Calu3 (cell line): ENCODE data around the gene CLCN4. TPM values are rescaled to one million over a fixed set of nuclear protein-coding genes. Genes with fewer than 3 reads are reported as not detected.

Source experiments
- BruUV-seq: library from RNA; stranded (reverse); fragments of 400-500 nt; replicated peaks from 2 replicates; lab custom pipeline; 2021; lab: Mats Ljungman, UMichigan
- CTCF ChIA-PET: fragments of 300-600 bp; sonication (Branson Sonifier 250); formaldehyde crosslinking; loops from one replicate; lab custom pipeline; 2022; ENCODE audit warnings: antibody characterized with exemption; lab: Charles Lee
- DNase-seq: peaks from one replicate; pipeline ENCODE4 v3.0.0; 2022
- H3K27ac Mint-ChIP-seq: one replicate; pipeline ENCODE4 v1.8.0; 2022; ENCODE audit warnings: mixed read lengths; ENCODE audit not compliant: unreplicated experiment
- H3K27me3 Mint-ChIP-seq: one replicate; pipeline ENCODE4 v1.8.0; 2022; ENCODE audit warnings: mixed read lengths; ENCODE audit not compliant: unreplicated experiment
- H3K36me3 Mint-ChIP-seq: one replicate; pipeline ENCODE4 v1.8.0; 2022; ENCODE audit warnings: mild to moderate bottlenecking, moderate library complexity, mixed read lengths; ENCODE audit not compliant: insufficient read depth, unreplicated experiment
- H3K4me1 Mint-ChIP-seq: one replicate; pipeline ENCODE4 v1.8.0; 2022; ENCODE audit warnings: mild to moderate bottlenecking, low read depth, mixed read lengths; ENCODE audit not compliant: unreplicated experiment
- H3K4me3 Mint-ChIP-seq: one replicate; pipeline ENCODE4 v1.8.0; 2022; ENCODE audit warnings: mild to moderate bottlenecking, low read depth, moderate library complexity, mixed read lengths; ENCODE audit not compliant: unreplicated experiment
- H3K9me3 Mint-ChIP-seq: one replicate; pipeline ENCODE4 v1.8.0; 2022; ENCODE audit warnings: low read depth, mixed read lengths; ENCODE audit not compliant: unreplicated experiment
- CTCF ChIP-seq: fragments of 200-600 bp; IDR thresholded peaks from one replicate; pipeline ENCODE4 v1.8.0; 2022; ENCODE audit warnings: antibody characterized with exemption; ENCODE audit not compliant: unreplicated experiment
- intact Hi-C: fragments of 100-400 bp; cut with micrococcal nuclease; formaldehyde crosslinking; loops from one replicate; pipeline ENCODE4 v1.10.0; 2022; ENCODE audit not compliant: unreplicated experiment
- total RNA-seq: library from RNA; stranded (reverse); gene quantifications from 2 replicates; pipeline ENCODE4 v1.2.3, GENCODE V29; 2022

The CLCN4 gene
- total RNA-seq, 1 experiment from 2014 or later = 13.3 TPM

GRCh38 chrX:10221651-10222050, 64.9 kb downstream of the CLCN4 start:
- Mint-ChIP-seq H3K4me3 (no peak overlapping the region), H3K36me3 (peaks cover 5% of the 10 kb centered on the region), H3K27me3 (no peaks in the 10 kb centered on the region), H3K27ac (no peak overlapping the region), H3K9me3 (no peaks in the 10 kb centered on the region), H3K4me1 (no peaks in the 10 kb centered on the region)
- BruUV-seq = no TSS peak
- no peak for DNase-seq
- intact Hi-C loops = loop anchor here (1.0 kb wide), 1 partner anchor 26 kb away; no protein-coding TSS in a partner anchor
- TF ChIP-seq CTCF = no peak
- CTCF ChIA-PET = no interaction called here

- BruUV-seq = no TSS peak
- no peaks in the 10 kb centered on the region for H3K9me3 Mint-ChIP-seq
- no peaks in the 10 kb centered on the region for H3K4me1 Mint-ChIP-seq
- intact Hi-C loops = no loop called here
- H3K4me3 Mint-ChIP-seq = no peak overlapping the region
- DNase-seq = no peak
- H3K27ac Mint-ChIP-seq = no peak overlapping the region
- no peaks in the 10 kb centered on the region for H3K27me3 Mint-ChIP-seq
- TF ChIP-seq CTCF = no peak
- CTCF ChIA-PET = no interaction called here
- H3K36me3 Mint-ChIP-seq = peaks cover 5% of the 10 kb centered on the region
Measured at GRCh38 chrX:10223276-10223675, 66.5 kb downstream of the CLCN4 start.

GRCh38 chrX:10223781-10224180, 67.0 kb downstream of the CLCN4 start:
- H3K4me3 Mint-ChIP-seq = no peak overlapping the region
- TF ChIP-seq CTCF = no peak
- BruUV-seq = no TSS peak
- DNase-seq = no peak
- H3K27ac Mint-ChIP-seq = no peak overlapping the region
- peaks cover 5% of the 10 kb centered on the region for H3K36me3 Mint-ChIP-seq
- intact Hi-C loops = no loop called here
- no peaks in the 10 kb centered on the region for H3K4me1 Mint-ChIP-seq
- CTCF ChIA-PET = no interaction called here
- H3K27me3 Mint-ChIP-seq = no peaks in the 10 kb centered on the region
- H3K9me3 Mint-ChIP-seq = no peaks in the 10 kb centered on the region

GRCh38 chrX:10230222-10230621, 73.4 kb downstream of the CLCN4 start:
- CTCF ChIA-PET = no interaction called here
- no TSS peak for BruUV-seq
- intact Hi-C loops = no loop called here

More at GRCh38 chrX:10230222-10230621, 73.4 kb downstream of the CLCN4 start:
- no peak overlapping the region for H3K4me3 Mint-ChIP-seq
- H3K4me1 Mint-ChIP-seq = peaks cover 8% of the 10 kb centered on the region
- no peaks in the 10 kb centered on the region for H3K36me3 Mint-ChIP-seq
- no peaks in the 10 kb centered on the region for H3K9me3 Mint-ChIP-seq
- H3K27me3 Mint-ChIP-seq = no peaks in the 10 kb centered on the region
- no peak for DNase-seq
- H3K27ac Mint-ChIP-seq = no peak overlapping the region
- TF ChIP-seq CTCF = no peak
